WTC11 (cell line): ENCODE results near the gene PGPEP1. TPM values are rescaled to one million over a fixed set of nuclear protein-coding genes. Genes with fewer than 3 reads are reported as not detected.

Experiments
- ATAC-seq: fragments of 200-7000 bp; cut with Tn5 transposase; 2 replicates; pipeline ENCODE4 v1.10.0; 2021; ENCODE audit warnings: mild to moderate bottlenecking, moderate library complexity
- CTCF ChIA-PET: fragments of 300-600 bp; sonication (Branson Sonifier 250); formaldehyde crosslinking; loops from one replicate; lab custom pipeline; 2021; ENCODE audit warnings: antibody characterized with exemption; lab: Charles Lee
- POLR2A ChIA-PET: fragments of 350-600 bp; sonication (Branson Sonifier 250); formaldehyde crosslinking; loops from one replicate; lab custom pipeline; 2021; ENCODE audit warnings: antibody characterized with exemption; lab: Charles Lee
- DNase-seq: peaks from one replicate; pipeline ENCODE4 v3.0.0; 2021; ENCODE audit warnings: low spot score
- H3K27ac Mint-ChIP-seq: 2 replicates; pipeline ENCODE4 v1.8.0; 2021; ENCODE audit warnings: mixed read lengths
- H3K27me3 Mint-ChIP-seq: 2 replicates; pipeline ENCODE4 v1.8.0; 2021; ENCODE audit warnings: low read depth, mild to moderate bottlenecking, moderate library complexity, mixed read lengths
- H3K36me3 Mint-ChIP-seq: 2 replicates; pipeline ENCODE4 v1.8.0; 2021; ENCODE audit warnings: mixed read lengths
- H3K4me1 Mint-ChIP-seq: 2 replicates; pipeline ENCODE4 v1.8.0; 2022; ENCODE audit warnings: mixed read lengths
- H3K4me3 Mint-ChIP-seq: 2 replicates; pipeline ENCODE4 v1.8.0; 2021; ENCODE audit warnings: mild to moderate bottlenecking, moderate library complexity, mixed read lengths
- H3K9me3 Mint-ChIP-seq: 2 replicates; pipeline ENCODE4 v1.8.0; 2021; ENCODE audit warnings: mixed read lengths
- AR ChIP-seq: fragments of 250-450 bp; sonication (Bioruptor Pico); IDR thresholded peaks from 2 replicates; pipeline ENCODE4 v1.9.0; 2021; ENCODE audit warnings: mild to moderate bottlenecking
- ARID4B ChIP-seq: sonication (generic); formaldehyde crosslinking; IDR thresholded peaks from 2 replicates; pipeline ENCODE4 v1.8.0; 2023; ENCODE audit warnings: missing genetic modification reagents, mild to moderate bottlenecking, borderline replicate concordance
- CBFB ChIP-seq: sonication (generic); formaldehyde crosslinking; IDR thresholded peaks from 2 replicates; pipeline ENCODE4 v1.8.1; 2022; ENCODE audit warnings: mild to moderate bottlenecking, low read depth, missing genetic modification reagents
- CTCF ChIP-seq: fragments of 200-600 bp; IDR thresholded peaks from 2 replicates; pipeline ENCODE4 v1.8.0; 2022; ENCODE audit warnings: antibody characterized with exemption
- FOXJ3 ChIP-seq: sonication (generic); formaldehyde crosslinking; IDR thresholded peaks from 2 replicates; pipeline ENCODE4 v1.9.0; 2021; ENCODE audit warnings: missing genetic modification reagents, mild to moderate bottlenecking, borderline replicate concordance
- JUN ChIP-seq: sonication (generic); formaldehyde crosslinking; IDR thresholded peaks from 2 replicates; pipeline ENCODE4 v1.8.0; 2023; ENCODE audit warnings: mild to moderate bottlenecking, missing genetic modification reagents
- MAX ChIP-seq: sonication (generic); formaldehyde crosslinking; IDR thresholded peaks from 2 replicates; pipeline ENCODE4 v1.8.0; 2022; ENCODE audit warnings: mild to moderate bottlenecking, missing genetic modification reagents
- MLX ChIP-seq: sonication (generic); formaldehyde crosslinking; IDR thresholded peaks from 2 replicates; pipeline ENCODE4 v1.8.1; 2023; ENCODE audit warnings: mild to moderate bottlenecking, missing genetic modification reagents, moderate library complexity
- NR3C1 ChIP-seq: sonication (generic); formaldehyde crosslinking; conservative IDR thresholded peaks from 2 replicates; pipeline ENCODE4 v1.8.1; 2023; ENCODE audit warnings: low read depth, mild to moderate bottlenecking, missing genetic modification reagents
- PREB ChIP-seq: sonication (generic); formaldehyde crosslinking; IDR thresholded peaks from 2 replicates; pipeline ENCODE4 v1.8.1; 2022; ENCODE audit warnings: mild to moderate bottlenecking, missing genetic modification reagents, moderate library complexity, borderline replicate concordance
- SMAD4 ChIP-seq: sonication (generic); formaldehyde crosslinking; IDR thresholded peaks from 2 replicates; pipeline ENCODE4 v1.8.0; 2022; ENCODE audit warnings: mild to moderate bottlenecking, missing genetic modification reagents
- STAT6 ChIP-seq: sonication (generic); formaldehyde crosslinking; conservative IDR thresholded peaks from 2 replicates; pipeline ENCODE4 v1.8.1; 2023; ENCODE audit warnings: mild to moderate bottlenecking, low read depth, missing genetic modification reagents, moderate library complexity
- TEAD4 ChIP-seq: sonication (generic); formaldehyde crosslinking; IDR thresholded peaks from 2 replicates; pipeline ENCODE4 v1.8.0; 2022; ENCODE audit warnings: mild to moderate bottlenecking, missing genetic modification reagents
- USF1 ChIP-seq: sonication (generic); formaldehyde crosslinking; IDR thresholded peaks from 2 replicates; pipeline ENCODE4 v1.8.0; 2022; ENCODE audit warnings: mild to moderate bottlenecking, missing genetic modification reagents
- ZMAT4 ChIP-seq: fragments of 250-450 bp; sonication (Bioruptor Pico); IDR thresholded peaks from 2 replicates; pipeline ENCODE4 v1.9.0; 2021; ENCODE audit warnings: mild to moderate bottlenecking
- ZNF232 ChIP-seq: sonication (generic); formaldehyde crosslinking; IDR thresholded peaks from 2 replicates; pipeline ENCODE4 v1.8.0; 2022; ENCODE audit warnings: mild to moderate bottlenecking, missing genetic modification reagents
- total RNA-seq: library from RNA; stranded (reverse); gene quantifications from 3 replicates; pipeline ENCODE4 v1.2.3, GENCODE V29; 2021

The PGPEP1 gene
- total RNA-seq, 1 experiment from 2014 or later, result 68.1 TPM

GRCh38 chr19:18392926-18393325 is 52.5 kb downstream of the PGPEP1 start (continued):
- TF ChIP-seq STAT6, result no peak
- TF ChIP-seq CTCF, result no peak
- TF ChIP-seq MLX (CRISPR knock-in tag), result no peak
- no peak for TF ChIP-seq USF1 (CRISPR knock-in tag)
- TF ChIP-seq JUN (CRISPR knock-in tag), result no peak
- TF ChIP-seq FOXJ3 (CRISPR knock-in tag), result no peak

GRCh38 chr19:18393836-18394235 is 53.4 kb downstream of the PGPEP1 start:
- ATAC-seq, result no peak
- CTCF ChIA-PET, result interaction anchor here (1.4 to 1.6 kb wide), 2 partner anchors 8 to 17 kb away, joined by 4 to 5 read pairs; partner anchors contain the start of gene GDF15

More at GRCh38 chr19:18393836-18394235, 53.4 kb downstream of the PGPEP1 start:
- no peaks in the 10 kb centered on the region for H3K9me3 Mint-ChIP-seq
- peaks cover 5% of the 10 kb centered on the region; the same call in 1 of the 2 replicates for H3K4me1 Mint-ChIP-seq
- POLR2A ChIA-PET, result interaction anchor here (0.6 to 0.7 kb wide), 2 partner anchors 54 to 501 kb away, joined by 3 to 5 read pairs; no protein-coding TSS in a partner anchor
- no peak for DNase-seq
- TF ChIP-seq SMAD4 (CRISPR knock-in tag), result no peak
- no peak for TF ChIP-seq ZNF232
- TF ChIP-seq JUN (CRISPR knock-in tag), result no peak
- TF ChIP-seq PREB (CRISPR knock-in tag), result no peak
- no peak for TF ChIP-seq TEAD4 (CRISPR knock-in tag)
- TF ChIP-seq NR3C1 (CRISPR knock-in tag), result no peak
- TF ChIP-seq CTCF, result no peak
- TF ChIP-seq CBFB (CRISPR knock-in tag), result no peak
- no peak for TF ChIP-seq AR (CRISPR knock-in tag)
- no peak for TF ChIP-seq ARID4B (CRISPR knock-in tag)
- no peak for TF ChIP-seq ZMAT4
- no peak for TF ChIP-seq MLX (CRISPR knock-in tag)
- no peak for TF ChIP-seq MAX (CRISPR knock-in tag)
- no peak overlapping the region for H3K27ac Mint-ChIP-seq
- peaks cover 11% of the 10 kb centered on the region for H3K36me3 Mint-ChIP-seq
- H3K4me3 Mint-ChIP-seq, result no peak overlapping the region
- H3K27me3 Mint-ChIP-seq, result peaks cover 15% of the 10 kb centered on the region
